PC-9 (cell line): ENCODE results near the gene DPEP1. TPM values are rescaled to one million over a fixed set of nuclear protein-coding genes. Genes with fewer than 3 reads are reported as not detected.

Experiments
- Bru-seq: library from RNA; stranded (reverse); fragments of 400-500 nt; gene quantifications from one replicate; lab custom pipeline; 2021; lab: Mats Ljungman, UMichigan
- BruChase-seq, 2 experiments: library from RNA; stranded (reverse); fragments of 400-500 nt; gene quantifications; one replicate each; lab custom pipeline; 2021; lab: Mats Ljungman, UMichigan
- BruUV-seq: library from RNA; stranded (reverse); fragments of 400-500 nt; replicated peaks from 2 replicates; lab custom pipeline; 2021; lab: Mats Ljungman, UMichigan
- CTCF ChIA-PET: fragments of 300-600 bp; sonication (Branson Sonifier 250); formaldehyde crosslinking; loops from one replicate; lab custom pipeline; 2022; ENCODE audit warnings: antibody characterized with exemption; lab: Charles Lee
- POLR2A ChIA-PET: fragments of 300-600 bp; sonication (Branson Sonifier 250); formaldehyde crosslinking; loops from one replicate; lab custom pipeline; 2022; ENCODE audit warnings: antibody characterized with exemption; ENCODE audit not compliant: unreplicated experiment; lab: Charles Lee
- DNase-seq, 2 experiments: peaks; one replicate each; pipeline versions ENCODE4 v3.0.0 to v3.0.0-alpha.2; 2015 to 2022; ENCODE audit warnings: mixed read lengths in 1 of 2
- H2AFZ ChIP-seq: fragments of 200-600 bp; sonication (generic); 2 replicates; pipeline ENCODE4 v1.8.1; 2017; ENCODE audit warnings: antibody characterized with exemption
- H3F3A ChIP-seq: fragments of 200-600 bp; sonication (generic); 2 replicates; pipeline ENCODE4 v1.8.1; 2017; ENCODE audit warnings: antibody characterized with exemption, mild to moderate bottlenecking, low read depth; ENCODE audit not compliant: insufficient read depth
- H3K27ac ChIP-seq: fragments of 200-600 bp; sonication (generic); 2 replicates; pipeline ENCODE4 v1.6.1; 2016; ENCODE audit warnings: mixed run types
- H3K27me3 ChIP-seq: fragments of 200-600 bp; sonication (generic); 2 replicates; pipeline ENCODE4 v1.6.1; 2016; ENCODE audit warnings: low read depth, mixed run types; ENCODE audit not compliant: insufficient read depth
- H3K36me3 ChIP-seq: fragments of 200-600 bp; sonication (generic); 2 replicates; pipeline ENCODE4 v1.6.1; 2016; ENCODE audit warnings: low read depth, mixed run types
- H3K4me1 ChIP-seq: fragments of 200-600 bp; sonication (generic); replicated peaks from 2 replicates; pipeline ENCODE4 v1.6.1; 2016; ENCODE audit warnings: mixed run types; ENCODE audit not compliant: insufficient read depth
- H3K4me2 ChIP-seq: fragments of 200-600 bp; sonication (generic); 2 replicates; pipeline ENCODE4 v1.6.1; 2017; ENCODE audit warnings: mixed run types
- H3K4me3 ChIP-seq: fragments of 200-600 bp; sonication (generic); 2 replicates; pipeline ENCODE4 v1.6.1; 2016; ENCODE audit warnings: mixed run types
- H3K79me2 ChIP-seq: fragments of 200-600 bp; sonication (generic); 2 replicates; pipeline ENCODE4 v1.6.1; 2017; ENCODE audit warnings: low read depth, mixed run types
- H3K9me2 ChIP-seq: fragments of 200-600 bp; sonication (generic); 2 replicates; pipeline ENCODE4 v1.8.1; 2017; ENCODE audit warnings: mild to moderate bottlenecking; ENCODE audit not compliant: insufficient read depth
- H3K9me3 ChIP-seq: fragments of 200-600 bp; sonication (generic); 2 replicates; pipeline ENCODE4 v1.8.1; 2016; ENCODE audit warnings: low read depth; ENCODE audit not compliant: insufficient read depth
- H4K20me1 ChIP-seq: fragments of 200-600 bp; sonication (generic); 2 replicates; pipeline ENCODE4 v1.8.1; 2017; ENCODE audit not compliant: insufficient read depth
- CTCF ChIP-seq: fragments of 200-600 bp; sonication (generic); conservative IDR thresholded peaks from 2 replicates; pipeline ENCODE4 v1.6.1; 2017; ENCODE audit warnings: mixed run types, antibody characterized with exemption, mild to moderate bottlenecking, moderate library complexity
- EZH2 ChIP-seq: fragments of 200-600 bp; sonication (generic); IDR thresholded peaks from 2 replicates; pipeline ENCODE4 v1.8.0; 2017; ENCODE audit warnings: antibody characterized with exemption, low read depth
- intact Hi-C: fragments of 100-400 bp; cut with micrococcal nuclease; formaldehyde crosslinking; loops from one replicate; pipeline ENCODE4 v1.10.0; 2022; ENCODE audit not compliant: unreplicated experiment
- long read RNA-seq: library from polyadenylated mRNA; stranded (forward); transcript quantifications from one replicate; pipeline ENCODE4 v2.0.0, GENCODE V29; 2022
- total RNA-seq: library from RNA; stranded (reverse); gene quantifications from 2 replicates; pipeline ENCODE4 v1.2.3, GENCODE V29; 2021

Gene DPEP1
- not detected in 2 replicates for total RNA-seq
- percentile 3 among the genes with signal in this experiment for Bru-seq, nascent RNA
- BruChase-seq, experiment 1, labeled RNA remaining after a 2-hour chase, result percentile 3 among the genes with signal in this experiment
- BruChase-seq, experiment 2, labeled RNA remaining after a 6-hour chase, result not detected
- long read RNA-seq, result 0 reads

GRCh38 chr16:89613231-89613953 is at the start of gene DPEP1:
TSS of gene DPEP1 (plus strand) at chr16:89613642. CDS start at chr16:89630411, 16,769 bp downstream.
- intact Hi-C loops, result no loop called here
- Histone ChIP-seq H4K20me1 (no peaks in the 10 kb centered on the region), H3K36me3 (no peaks in the 10 kb centered on the region), H3K4me2 (no peak within 1 kb of the TSS), H3K79me2 (no peaks in the 10 kb centered on the region), H3K9me3 (no peaks in the 10 kb centered on the region), H3K9me2 (no peaks in the 10 kb centered on the region), H3K27ac (no peak within 1 kb of the TSS), H3K4me3 (no peak within 1 kb of the TSS), H3F3A (peaks cover 18% of the 10 kb centered on the region), H3K27me3 (no peaks in the 10 kb centered on the region), H2AFZ (no peak within 1 kb of the TSS), H3K4me1 (peaks cover 16% of the 10 kb centered on the region)
- ChIA-PET POLR2A (no interaction called here), CTCF (interaction anchor here (0.6 kb wide), 1 partner anchor 58 kb away, joined by 4 read pairs; no protein-coding TSS in a partner anchor)
- no peak for DNase-seq
- no TSS peak for BruUV-seq
- TF ChIP-seq EZH2 (no peak), CTCF (no peak)

- H2AFZ ChIP-seq, result no peak overlapping the region
- CTCF ChIA-PET, result interaction anchor here (0.7 kb wide), 1 partner anchor 67 kb away, joined by 3 read pairs; no protein-coding TSS in a partner anchor
- intact Hi-C loops, result loop anchor here (5.0 kb wide), 3 partner anchors 57 to 242 kb away; partner anchors contain the start of genes ANKRD11 and SPG7
- no peaks in the 10 kb centered on the region for H3K9me3 ChIP-seq
- H3K9me2 ChIP-seq, result no peaks in the 10 kb centered on the region
- POLR2A ChIA-PET, result interaction anchor here (0.6 to 0.7 kb wide), 4 partner anchors 58 to 347 kb away, joined by 3 to 5 read pairs (median 4); partner anchors contain the start of gene ZNF778
- peaks cover 70% of the 10 kb centered on the region for H3F3A ChIP-seq
- H4K20me1 ChIP-seq, result peaks cover 49% of the 10 kb centered on the region
- peak overlapping the region; percentile 92; the same call in 1 of the 2 replicates for H3K4me3 ChIP-seq
- peak in 1 of 2 experiments; percentile 50 for DNase-seq
- TF ChIP-seq CTCF, result no peak
- TF ChIP-seq EZH2, result no peak
- BruUV-seq, result no TSS peak
- H3K27ac ChIP-seq, result peak overlapping the region; percentile 70
- no peaks in the 10 kb centered on the region for H3K27me3 ChIP-seq
- peaks cover 42% of the 10 kb centered on the region for H3K4me1 ChIP-seq
- H3K4me2 ChIP-seq, result peak overlapping the region; percentile 98
- H3K79me2 ChIP-seq, result peaks cover 41% of the 10 kb centered on the region
- peaks cover 33% of the 10 kb centered on the region for H3K36me3 ChIP-seq
These were observed 48.8 kb upstream of the DPEP1 start for GRCh38 chr16:89564476-89565255.

GRCh38 chr16:89565256-89565505 is 48.3 kb upstream of the DPEP1 start:
- H3K4me2 ChIP-seq, result peak overlapping the region; percentile 98
- H3K79me2 ChIP-seq, result peaks cover 41% of the 10 kb centered on the region
- peaks cover 41% of the 10 kb centered on the region for H3K4me1 ChIP-seq
- TF ChIP-seq EZH2 (no peak), CTCF (no peak)
- peaks cover 49% of the 10 kb centered on the region for H4K20me1 ChIP-seq
- BruUV-seq, result no TSS peak
- H3K9me2 ChIP-seq, result no peaks in the 10 kb centered on the region
- H3K9me3 ChIP-seq, result no peaks in the 10 kb centered on the region
- H3F3A ChIP-seq, result peaks cover 65% of the 10 kb centered on the region
- peak overlapping the region; percentile 70 for H3K27ac ChIP-seq
- no peak overlapping the region for H2AFZ ChIP-seq
- ChIA-PET CTCF (no interaction called here), POLR2A (interaction anchor here (0.6 to 0.7 kb wide), 3 partner anchors 57 to 318 kb away, joined by 4 to 8 read pairs (median 5); no protein-coding TSS in a partner anchor)
- intact Hi-C loops, result no loop called here
- H3K4me3 ChIP-seq, result peak overlapping the region; percentile 45; the same call in 1 of the 2 replicates
- H3K27me3 ChIP-seq, result no peaks in the 10 kb centered on the region
- peak; percentile 62 to 77 for DNase-seq
- H3K36me3 ChIP-seq, result peaks cover 33% of the 10 kb centered on the region
